Transverse colon (tissue), 4 donors: ENCODE data around the gene ASXL3.

Experiments
- EP300 ChIP-seq: sonication (generic); formaldehyde crosslinking; IDR thresholded peaks from one replicate; pipeline ENCODE4 v1.6.1; 2017; ENCODE audit warnings: antibody characterized with exemption, low read depth
- POLR2A ChIP-seq: fragments of 450-650 bp; IDR thresholded peaks from one replicate; pipeline ENCODE4 v1.6.1; 2016; ENCODE audit warnings: antibody characterized with exemption, mild to moderate bottlenecking, moderate library complexity
- POLR2AphosphoS5 ChIP-seq, 3 donors: sonication (generic); formaldehyde crosslinking; IDR thresholded peaks; one replicate each; pipeline ENCODE4 v1.6.1; 2016; ENCODE audit warnings: antibody characterized with exemption in 3 of 3
- TF ChIP-seq, protein P1 (sequence below), 5 experiments: fragments of 200-600 bp in 3 of 5; fragments of 450-650 bp in 2 of 5; sonication (generic) in 3 of 5; IDR thresholded peaks; 1 replicate in 2 of 5; 2 replicates in 3 of 5; pipeline ENCODE4 v1.5.1; 2016 to 2017; ENCODE audit warnings: antibody characterized with exemption in 5 of 5, inconsistent platforms in 3 of 5, mild to moderate bottlenecking in 2 of 5, moderate library complexity in 1 of 5

DNA sequence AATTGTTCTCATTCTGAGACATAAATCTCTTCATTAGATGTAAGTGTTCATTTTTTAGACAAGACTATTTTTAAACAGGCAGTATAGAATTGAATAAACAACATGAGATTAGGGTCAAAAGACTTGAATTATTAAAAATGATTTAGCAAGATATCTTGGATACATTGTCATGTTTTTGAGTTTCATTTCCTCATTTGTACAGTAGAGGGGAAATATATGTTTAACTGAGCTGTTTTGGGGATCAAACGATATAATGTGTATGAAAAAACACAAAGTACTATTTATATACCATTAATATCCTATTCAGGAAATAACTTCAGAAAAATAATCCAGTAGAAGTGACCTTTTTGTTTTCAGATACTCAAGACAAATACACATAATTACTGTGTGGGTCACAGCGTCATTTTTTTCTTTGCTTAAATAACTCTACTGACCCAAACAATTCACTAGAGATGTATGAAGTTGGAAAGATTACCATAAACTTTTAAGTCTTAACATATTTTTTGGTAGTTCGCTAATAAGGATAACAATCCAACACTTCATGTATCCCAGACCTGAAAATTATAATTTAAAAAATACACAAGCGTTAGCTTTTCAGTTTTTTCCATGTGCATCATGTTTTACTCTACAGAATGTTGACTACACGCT, 896 bp upstream of the ASXL3 start:
- TF ChIP-seq EP300 (no peak), POLR2AphosphoS5 (IDR thresholded peaks at IDR 0.05) (no peak), POLR2A (no peak)
- TF ChIP-seq, protein P1, sequence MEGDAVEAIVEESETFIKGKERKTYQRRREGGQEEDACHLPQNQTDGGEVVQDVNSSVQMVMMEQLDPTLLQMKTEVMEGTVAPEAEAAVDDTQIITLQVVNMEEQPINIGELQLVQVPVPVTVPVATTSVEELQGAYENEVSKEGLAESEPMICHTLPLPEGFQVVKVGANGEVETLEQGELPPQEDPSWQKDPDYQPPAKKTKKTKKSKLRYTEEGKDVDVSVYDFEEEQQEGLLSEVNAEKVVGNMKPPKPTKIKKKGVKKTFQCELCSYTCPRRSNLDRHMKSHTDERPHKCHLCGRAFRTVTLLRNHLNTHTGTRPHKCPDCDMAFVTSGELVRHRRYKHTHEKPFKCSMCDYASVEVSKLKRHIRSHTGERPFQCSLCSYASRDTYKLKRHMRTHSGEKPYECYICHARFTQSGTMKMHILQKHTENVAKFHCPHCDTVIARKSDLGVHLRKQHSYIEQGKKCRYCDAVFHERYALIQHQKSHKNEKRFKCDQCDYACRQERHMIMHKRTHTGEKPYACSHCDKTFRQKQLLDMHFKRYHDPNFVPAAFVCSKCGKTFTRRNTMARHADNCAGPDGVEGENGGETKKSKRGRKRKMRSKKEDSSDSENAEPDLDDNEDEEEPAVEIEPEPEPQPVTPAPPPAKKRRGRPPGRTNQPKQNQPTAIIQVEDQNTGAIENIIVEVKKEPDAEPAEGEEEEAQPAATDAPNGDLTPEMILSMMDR (IDR thresholded peaks at IDR 0.05) = no peak
